ENCODE results near the gene NDUFV1. TPM values are rescaled to one million over a fixed set of nuclear protein-coding genes. Genes with fewer than 3 reads are reported as not detected.

NDUFV1 gene
- total RNA-seq (ENCODE audit: low replicate concordance): 201 and 458 TPM in 2 replicates

GRCh38 chr11:67606492-67607295, at the start of gene NDUFV1:
NDUFV1 (plus strand) TSS chr11:67606936; CDS start chr11:67607005, 69 bp downstream.

GRCh38 chr11:67583247-67584204, 23.2 kb upstream of the NDUFV1 start, which contains the start of gene GSTP1:
GSTP1 (plus strand) TSS chr11:67583812; CDS start chr11:67583844, 32 bp downstream.

GRCh38 chr11:67629386-67630227, 22.9 kb downstream of the NDUFV1 start, which contains the start of gene NUDT8:
NUDT8 (minus strand) TSS chr11:67629937; CDS start chr11:67629911, 26 bp downstream.

GRCh38 chr11:67639438-67639859, 32.7 kb downstream of the NDUFV1 start, which contains the start of gene TBX10:
TBX10 (minus strand) TSS chr11:67639763; CDS start chr11:67639472, 291 bp downstream.

Other genes starting within 250 kb of the NDUFV1 start
- 1.8 and 3.9 TPM in 2 replicates for gene CLCF1, start 233.3 kb upstream of the NDUFV1 start, total RNA-seq (ENCODE audit: low replicate concordance)
- 4.1 and 4.8 TPM in 2 replicates for gene RAD9A, start 214.9 kb upstream of the NDUFV1 start, total RNA-seq (ENCODE audit: low replicate concordance)
- gene PPP1CA, start 205.1 kb upstream of the NDUFV1 start, total RNA-seq (ENCODE audit: low replicate concordance): 81.6 and 202 TPM in 2 replicates
- not detected in 2 replicates for gene TBC1D10C, start 202.9 kb upstream of the NDUFV1 start, total RNA-seq (ENCODE audit: low replicate concordance)
- under 0.01 and 0.30 TPM in 2 replicates for gene CARNS1, start 191.3 kb upstream of the NDUFV1 start, total RNA-seq (ENCODE audit: low replicate concordance)
- gene RPS6KB2, start 178.4 kb upstream of the NDUFV1 start, total RNA-seq (ENCODE audit: low replicate concordance): 24.3 and 55.9 TPM in 2 replicates
- 0.23 and 0.30 TPM in 2 replicates for gene PTPRCAP, start 169.3 kb upstream of the NDUFV1 start, total RNA-seq (ENCODE audit: low replicate concordance)
- 147 and 225 TPM in 2 replicates for gene CORO1B, start 163.5 kb upstream of the NDUFV1 start, total RNA-seq (ENCODE audit: low replicate concordance)
- not detected in 2 replicates for gene GPR152, start 154.2 kb upstream of the NDUFV1 start, total RNA-seq (ENCODE audit: low replicate concordance)
- not detected in 2 replicates for gene CABP4, start 151.6 kb upstream of the NDUFV1 start, total RNA-seq (ENCODE audit: low replicate concordance)
- gene TMEM134, start 137.7 kb upstream of the NDUFV1 start, total RNA-seq (ENCODE audit: low replicate concordance): 4.1 and 24.4 TPM in 2 replicates
- gene AIP, start 123.9 kb upstream of the NDUFV1 start, total RNA-seq (ENCODE audit: low replicate concordance): 128 and 227 TPM in 2 replicates
- gene PITPNM1, start 101.6 kb upstream of the NDUFV1 start, total RNA-seq (ENCODE audit: low replicate concordance): 26.0 and 28.7 TPM in 2 replicates
- 2.8 and 16.2 TPM in 2 replicates for gene CDK2AP2, start 98.8 kb upstream of the NDUFV1 start, total RNA-seq (ENCODE audit: low replicate concordance)
- gene CABP2, start 83.5 kb upstream of the NDUFV1 start, total RNA-seq (ENCODE audit: low replicate concordance): not detected in 2 replicates
- gene GSTP1, start 23.1 kb upstream of the NDUFV1 start, total RNA-seq (ENCODE audit: low replicate concordance): 443 and 1,598 TPM in 2 replicates
- gene NUDT8, start 23.0 kb downstream of the NDUFV1 start, total RNA-seq (ENCODE audit: low replicate concordance): 3.6 and 4.4 TPM in 2 replicates
- not detected in 2 replicates for gene TBX10, start 32.8 kb downstream of the NDUFV1 start, total RNA-seq (ENCODE audit: low replicate concordance)
- not detected in 2 replicates for gene ACY3, start 43.8 kb downstream of the NDUFV1 start, total RNA-seq (ENCODE audit: low replicate concordance)
- not detected in 2 replicates for gene ALDH3B2, start 67.7 kb downstream of the NDUFV1 start, total RNA-seq (ENCODE audit: low replicate concordance)

Data from smooth muscle cell of the coronary artery (primary cell).